GM23338 (cell line): ENCODE results near the gene JUNB.

ENCODE experiments used
- CTCF ChIP-seq, 2 experiments: fragments of 200-600 bp in 1 of 2; sonication (generic) in 1 of 2; conservative IDR thresholded peaks; 2 replicates each; pipeline versions ENCODE4 v1.5.1 to v1.6.1; 2016 to 2017; ENCODE audit warnings: antibody characterized with exemption in 2 of 2, low read depth in 2 of 2, mild to moderate bottlenecking in 2 of 2, moderate library complexity in 1 of 2
- ETS1 ChIP-seq: IDR thresholded peaks from 2 replicates; pipeline ENCODE4 v1.6.1; 2016; ENCODE audit warnings: antibody characterized with exemption
- EZH2 ChIP-seq: fragments of 200-600 bp; sonication (generic); IDR thresholded peaks from one replicate; pipeline ENCODE4 v1.8.0; 2017; ENCODE audit warnings: antibody characterized with exemption, mild to moderate bottlenecking, low read depth; ENCODE audit not compliant: unreplicated experiment
- EZH2phosphoT487 ChIP-seq: fragments of 200-600 bp; sonication (generic); IDR thresholded peaks from one replicate; pipeline ENCODE4 v1.8.1; 2018; ENCODE audit warnings: antibody characterized with exemption; ENCODE audit not compliant: unreplicated experiment
- JUNB ChIP-seq: IDR thresholded peaks from one replicate; pipeline ENCODE4 v1.6.1; 2016; ENCODE audit warnings: antibody characterized with exemption; ENCODE audit not compliant: unreplicated experiment
- POLR2AphosphoS5 ChIP-seq: IDR thresholded peaks from 2 replicates; pipeline ENCODE4 v1.6.1; 2016; ENCODE audit warnings: antibody characterized with exemption, low read depth
- TF ChIP-seq, protein P1 (sequence below): IDR thresholded peaks from one replicate; pipeline ENCODE4 v1.6.1; 2018; ENCODE audit warnings: antibody characterized with exemption; ENCODE audit not compliant: unreplicated experiment

GRCh38 chr19:12754465-12755196 is 36.7 kb upstream of the JUNB start:
- no peak for TF ChIP-seq CTCF (conservative IDR thresholded peaks at IDR 0.05; ENCODE audit: low read depth in 2 of 2)
- TF ChIP-seq, protein P1, sequence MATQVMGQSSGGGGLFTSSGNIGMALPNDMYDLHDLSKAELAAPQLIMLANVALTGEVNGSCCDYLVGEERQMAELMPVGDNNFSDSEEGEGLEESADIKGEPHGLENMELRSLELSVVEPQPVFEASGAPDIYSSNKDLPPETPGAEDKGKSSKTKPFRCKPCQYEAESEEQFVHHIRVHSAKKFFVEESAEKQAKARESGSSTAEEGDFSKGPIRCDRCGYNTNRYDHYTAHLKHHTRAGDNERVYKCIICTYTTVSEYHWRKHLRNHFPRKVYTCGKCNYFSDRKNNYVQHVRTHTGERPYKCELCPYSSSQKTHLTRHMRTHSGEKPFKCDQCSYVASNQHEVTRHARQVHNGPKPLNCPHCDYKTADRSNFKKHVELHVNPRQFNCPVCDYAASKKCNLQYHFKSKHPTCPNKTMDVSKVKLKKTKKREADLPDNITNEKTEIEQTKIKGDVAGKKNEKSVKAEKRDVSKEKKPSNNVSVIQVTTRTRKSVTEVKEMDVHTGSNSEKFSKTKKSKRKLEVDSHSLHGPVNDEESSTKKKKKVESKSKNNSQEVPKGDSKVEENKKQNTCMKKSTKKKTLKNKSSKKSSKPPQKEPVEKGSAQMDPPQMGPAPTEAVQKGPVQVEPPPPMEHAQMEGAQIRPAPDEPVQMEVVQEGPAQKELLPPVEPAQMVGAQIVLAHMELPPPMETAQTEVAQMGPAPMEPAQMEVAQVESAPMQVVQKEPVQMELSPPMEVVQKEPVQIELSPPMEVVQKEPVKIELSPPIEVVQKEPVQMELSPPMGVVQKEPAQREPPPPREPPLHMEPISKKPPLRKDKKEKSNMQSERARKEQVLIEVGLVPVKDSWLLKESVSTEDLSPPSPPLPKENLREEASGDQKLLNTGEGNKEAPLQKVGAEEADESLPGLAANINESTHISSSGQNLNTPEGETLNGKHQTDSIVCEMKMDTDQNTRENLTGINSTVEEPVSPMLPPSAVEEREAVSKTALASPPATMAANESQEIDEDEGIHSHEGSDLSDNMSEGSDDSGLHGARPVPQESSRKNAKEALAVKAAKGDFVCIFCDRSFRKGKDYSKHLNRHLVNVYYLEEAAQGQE: no peak
- no peak for TF ChIP-seq EZH2
- no peak for TF ChIP-seq ETS1
- TF ChIP-seq EZH2phosphoT487: no peak
- no peak for TF ChIP-seq POLR2AphosphoS5
- no peak for TF ChIP-seq JUNB
